Fibroblast of the aortic adventitia (primary cell): ENCODE data around the gene UCK1. TPM values are rescaled to one million over a fixed set of nuclear protein-coding genes. Genes with fewer than 3 reads are reported as not detected.

Experiments
- DNase-seq: peaks from one replicate; pipeline ENCODE4 v3.0.0-alpha.2; 2010; ENCODE audit warnings: low read depth
- H3K4me3 ChIP-seq: 2 replicates; pipeline ENCODE4 v1.5.1; 2011; ENCODE audit warnings: low read depth, mild to moderate bottlenecking, control low read depth, low read length, moderate library complexity
- CTCF ChIP-seq: IDR thresholded peaks from 2 replicates; pipeline ENCODE4 v1.5.1; 2011; ENCODE audit warnings: mild to moderate bottlenecking, low read length, control low read depth, inconsistent platforms; ENCODE audit not compliant: insufficient read depth
- total RNA-seq: library from RNA; depleted of rRNA; stranded (reverse); fragments of >200 nt; gene quantifications from 2 replicates; pipeline ENCODE4 v1.2.3, GENCODE V29; 2012; ENCODE audit warnings: low replicate concordance

UCK1 gene
- total RNA-seq, 1 donor: 18.5 TPM

- no peak overlapping the region for H3K4me3 ChIP-seq
- no peak for DNase-seq
- no peak for TF ChIP-seq CTCF
These were observed 30.7 kb downstream of the UCK1 start for GRCh38 chr9:131500377-131500776.

- H3K4me3 ChIP-seq: no peak overlapping the region
These were observed 31.8 kb downstream of the UCK1 start for GRCh38 chr9:131499254-131499767.

GRCh38 chr9:131496844-131497405 is 34.1 kb downstream of the UCK1 start:
- no peak for DNase-seq
- H3K4me3 ChIP-seq: no peak overlapping the region
- no peak for TF ChIP-seq CTCF

More at GRCh38 chr9:131499254-131499767, 31.8 kb downstream of the UCK1 start:
- TF ChIP-seq CTCF: no peak
- no peak for DNase-seq

GRCh38 chr9:131495785-131496184 is 35.3 kb downstream of the UCK1 start:
- no peak overlapping the region for H3K4me3 ChIP-seq
- no peak for TF ChIP-seq CTCF
- DNase-seq: no peak

GRCh38 chr9:131494296-131494870 is 36.7 kb downstream of the UCK1 start:
- H3K4me3 ChIP-seq: no peak overlapping the region
- no peak for TF ChIP-seq CTCF
- no peak for DNase-seq

GRCh38 chr9:131492070-131492469 is 39.0 kb downstream of the UCK1 start:
- DNase-seq: no peak
- TF ChIP-seq CTCF: no peak
- H3K4me3 ChIP-seq: no peak overlapping the region
